Measurements from ENCODE around the gene LYSMD3. TPM values are rescaled to one million over a fixed set of nuclear protein-coding genes. Genes with fewer than 3 reads are reported as not detected.

Gene LYSMD3
- total and polyA plus RNA-seq, 9 of the 15 experiments (the other 6 are each of a cell fraction or from before 2014, with no cell fraction given) = 9.5 to 42.3 (median 20.7) TPM

DNA sequence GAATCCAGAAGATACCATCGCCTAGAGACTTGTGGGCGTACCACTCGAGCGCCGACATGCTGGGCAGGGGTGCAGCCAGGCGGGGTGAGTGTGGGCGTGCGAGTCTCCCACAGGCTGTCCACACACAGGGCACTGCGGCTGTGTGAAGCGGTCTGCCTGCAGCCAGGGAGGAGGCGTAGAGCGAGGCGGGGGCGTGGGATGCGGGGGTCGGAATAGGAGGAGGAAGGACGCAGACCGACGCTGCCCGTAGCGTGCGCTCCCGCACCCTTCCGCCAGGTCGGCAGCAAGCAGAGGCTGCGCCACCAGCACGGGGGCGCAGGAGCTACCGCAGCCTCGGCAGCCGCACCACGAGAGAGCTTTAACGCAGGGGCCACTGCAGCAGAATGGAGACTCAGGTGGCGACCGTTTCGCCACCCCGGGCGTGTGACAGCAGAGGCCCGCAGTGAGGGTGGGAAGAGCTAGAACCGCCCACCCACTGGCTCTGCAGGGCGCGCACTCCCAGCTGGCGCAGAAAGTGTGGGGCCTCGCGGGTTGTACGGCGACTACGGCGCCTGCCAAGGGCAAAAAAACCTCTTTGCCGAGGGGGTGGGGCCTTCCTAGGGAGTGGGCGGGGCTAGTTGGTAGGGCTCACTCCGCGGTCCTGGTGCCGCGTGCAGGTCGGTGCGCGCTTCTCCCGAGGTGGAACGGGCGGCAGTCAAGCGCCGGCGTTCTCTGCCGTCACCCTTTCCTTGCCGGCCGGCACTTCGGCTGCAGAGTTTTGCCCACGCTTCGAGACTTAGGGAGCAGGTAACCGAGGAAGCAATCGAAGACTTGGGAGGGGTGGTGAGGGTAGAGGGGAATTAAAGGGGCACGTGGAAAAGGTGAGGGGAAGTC, 54.9 kb downstream of the LYSMD3 start, which contains the start of the genes MBLAC2 and POLR3G (continued):
- TF ChIP-seq, protein P1, sequence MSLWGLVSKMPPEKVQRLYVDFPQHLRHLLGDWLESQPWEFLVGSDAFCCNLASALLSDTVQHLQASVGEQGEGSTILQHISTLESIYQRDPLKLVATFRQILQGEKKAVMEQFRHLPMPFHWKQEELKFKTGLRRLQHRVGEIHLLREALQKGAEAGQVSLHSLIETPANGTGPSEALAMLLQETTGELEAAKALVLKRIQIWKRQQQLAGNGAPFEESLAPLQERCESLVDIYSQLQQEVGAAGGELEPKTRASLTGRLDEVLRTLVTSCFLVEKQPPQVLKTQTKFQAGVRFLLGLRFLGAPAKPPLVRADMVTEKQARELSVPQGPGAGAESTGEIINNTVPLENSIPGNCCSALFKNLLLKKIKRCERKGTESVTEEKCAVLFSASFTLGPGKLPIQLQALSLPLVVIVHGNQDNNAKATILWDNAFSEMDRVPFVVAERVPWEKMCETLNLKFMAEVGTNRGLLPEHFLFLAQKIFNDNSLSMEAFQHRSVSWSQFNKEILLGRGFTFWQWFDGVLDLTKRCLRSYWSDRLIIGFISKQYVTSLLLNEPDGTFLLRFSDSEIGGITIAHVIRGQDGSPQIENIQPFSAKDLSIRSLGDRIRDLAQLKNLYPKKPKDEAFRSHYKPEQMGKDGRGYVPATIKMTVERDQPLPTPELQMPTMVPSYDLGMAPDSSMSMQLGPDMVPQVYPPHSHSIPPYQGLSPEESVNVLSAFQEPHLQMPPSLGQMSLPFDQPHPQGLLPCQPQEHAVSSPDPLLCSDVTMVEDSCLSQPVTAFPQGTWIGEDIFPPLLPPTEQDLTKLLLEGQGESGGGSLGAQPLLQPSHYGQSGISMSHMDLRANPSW (CRISPR knock-in tag; IDR thresholded peaks at IDR 0.05) = no peak
- peak; percentile 71 for TF ChIP-seq ESRRA (IDR thresholded peaks at IDR 0.05; ENCODE audit: borderline replicate concordance, low read depth)
- TF ChIP-seq ZNF174 (CRISPR knock-in tag; IDR thresholded peaks at IDR 0.05) = 0 out of 2 replicates have a peak, but pooled peaks have one; percentile 8
- TF ChIP-seq, protein P2, sequence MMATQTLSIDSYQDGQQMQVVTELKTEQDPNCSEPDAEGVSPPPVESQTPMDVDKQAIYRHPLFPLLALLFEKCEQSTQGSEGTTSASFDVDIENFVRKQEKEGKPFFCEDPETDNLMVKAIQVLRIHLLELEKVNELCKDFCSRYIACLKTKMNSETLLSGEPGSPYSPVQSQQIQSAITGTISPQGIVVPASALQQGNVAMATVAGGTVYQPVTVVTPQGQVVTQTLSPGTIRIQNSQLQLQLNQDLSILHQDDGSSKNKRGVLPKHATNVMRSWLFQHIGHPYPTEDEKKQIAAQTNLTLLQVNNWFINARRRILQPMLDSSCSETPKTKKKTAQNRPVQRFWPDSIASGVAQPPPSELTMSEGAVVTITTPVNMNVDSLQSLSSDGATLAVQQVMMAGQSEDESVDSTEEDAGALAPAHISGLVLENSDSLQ (IDR thresholded peaks at IDR 0.05) = no peak; the same call in 1 of the 2 replicates
- TF ChIP-seq MXI1 (IDR thresholded peaks at IDR 0.05; ENCODE audit: low read depth, low read length) = peak; percentile 59; the same call in 1 of the 2 replicates
- TF ChIP-seq, protein P3, sequence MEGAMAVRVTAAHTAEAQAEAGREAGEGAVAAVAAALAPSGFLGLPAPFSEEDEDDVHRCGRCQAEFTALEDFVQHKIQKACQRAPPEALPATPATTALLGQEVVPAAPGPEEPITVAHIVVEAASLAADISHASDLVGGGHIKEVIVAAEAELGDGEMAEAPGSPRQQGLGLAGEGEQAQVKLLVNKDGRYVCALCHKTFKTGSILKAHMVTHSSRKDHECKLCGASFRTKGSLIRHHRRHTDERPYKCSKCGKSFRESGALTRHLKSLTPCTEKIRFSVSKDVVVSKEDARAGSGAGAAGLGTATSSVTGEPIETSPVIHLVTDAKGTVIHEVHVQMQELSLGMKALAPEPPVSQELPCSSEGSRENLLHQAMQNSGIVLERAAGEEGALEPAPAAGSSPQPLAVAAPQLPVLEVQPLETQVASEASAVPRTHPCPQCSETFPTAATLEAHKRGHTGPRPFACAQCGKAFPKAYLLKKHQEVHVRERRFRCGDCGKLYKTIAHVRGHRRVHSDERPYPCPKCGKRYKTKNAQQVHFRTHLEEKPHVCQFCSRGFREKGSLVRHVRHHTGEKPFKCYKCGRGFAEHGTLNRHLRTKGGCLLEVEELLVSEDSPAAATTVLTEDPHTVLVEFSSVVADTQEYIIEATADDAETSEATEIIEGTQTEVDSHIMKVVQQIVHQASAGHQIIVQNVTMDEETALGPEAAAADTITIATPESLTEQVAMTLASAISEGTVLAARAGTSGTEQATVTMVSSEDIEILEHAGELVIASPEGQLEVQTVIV (CRISPR knock-in tag; IDR thresholded peaks at IDR 0.05; ENCODE audit: borderline replicate concordance) = no peak; the same call in 1 of the 2 replicates
- no peak; the same call in 1 of the 2 replicates for TF ChIP-seq ZNF431 (CRISPR knock-in tag; IDR thresholded peaks at IDR 0.05)
- no peak for TF ChIP-seq ARNT (IDR thresholded peaks at IDR 0.05)
- TF ChIP-seq HDAC6 (IDR thresholded peaks at IDR 0.05; ENCODE audit: low read depth, low read length) = no peak; the same call in 1 of the 2 replicates
- no peak for TF ChIP-seq NCOA4 (IDR thresholded peaks at IDR 0.05; ENCODE audit: partially characterized antibody)
- TF ChIP-seq ILF3 (IDR thresholded peaks at IDR 0.05; ENCODE audit: borderline replicate concordance) = no peak
- TF ChIP-seq, protein P4, sequence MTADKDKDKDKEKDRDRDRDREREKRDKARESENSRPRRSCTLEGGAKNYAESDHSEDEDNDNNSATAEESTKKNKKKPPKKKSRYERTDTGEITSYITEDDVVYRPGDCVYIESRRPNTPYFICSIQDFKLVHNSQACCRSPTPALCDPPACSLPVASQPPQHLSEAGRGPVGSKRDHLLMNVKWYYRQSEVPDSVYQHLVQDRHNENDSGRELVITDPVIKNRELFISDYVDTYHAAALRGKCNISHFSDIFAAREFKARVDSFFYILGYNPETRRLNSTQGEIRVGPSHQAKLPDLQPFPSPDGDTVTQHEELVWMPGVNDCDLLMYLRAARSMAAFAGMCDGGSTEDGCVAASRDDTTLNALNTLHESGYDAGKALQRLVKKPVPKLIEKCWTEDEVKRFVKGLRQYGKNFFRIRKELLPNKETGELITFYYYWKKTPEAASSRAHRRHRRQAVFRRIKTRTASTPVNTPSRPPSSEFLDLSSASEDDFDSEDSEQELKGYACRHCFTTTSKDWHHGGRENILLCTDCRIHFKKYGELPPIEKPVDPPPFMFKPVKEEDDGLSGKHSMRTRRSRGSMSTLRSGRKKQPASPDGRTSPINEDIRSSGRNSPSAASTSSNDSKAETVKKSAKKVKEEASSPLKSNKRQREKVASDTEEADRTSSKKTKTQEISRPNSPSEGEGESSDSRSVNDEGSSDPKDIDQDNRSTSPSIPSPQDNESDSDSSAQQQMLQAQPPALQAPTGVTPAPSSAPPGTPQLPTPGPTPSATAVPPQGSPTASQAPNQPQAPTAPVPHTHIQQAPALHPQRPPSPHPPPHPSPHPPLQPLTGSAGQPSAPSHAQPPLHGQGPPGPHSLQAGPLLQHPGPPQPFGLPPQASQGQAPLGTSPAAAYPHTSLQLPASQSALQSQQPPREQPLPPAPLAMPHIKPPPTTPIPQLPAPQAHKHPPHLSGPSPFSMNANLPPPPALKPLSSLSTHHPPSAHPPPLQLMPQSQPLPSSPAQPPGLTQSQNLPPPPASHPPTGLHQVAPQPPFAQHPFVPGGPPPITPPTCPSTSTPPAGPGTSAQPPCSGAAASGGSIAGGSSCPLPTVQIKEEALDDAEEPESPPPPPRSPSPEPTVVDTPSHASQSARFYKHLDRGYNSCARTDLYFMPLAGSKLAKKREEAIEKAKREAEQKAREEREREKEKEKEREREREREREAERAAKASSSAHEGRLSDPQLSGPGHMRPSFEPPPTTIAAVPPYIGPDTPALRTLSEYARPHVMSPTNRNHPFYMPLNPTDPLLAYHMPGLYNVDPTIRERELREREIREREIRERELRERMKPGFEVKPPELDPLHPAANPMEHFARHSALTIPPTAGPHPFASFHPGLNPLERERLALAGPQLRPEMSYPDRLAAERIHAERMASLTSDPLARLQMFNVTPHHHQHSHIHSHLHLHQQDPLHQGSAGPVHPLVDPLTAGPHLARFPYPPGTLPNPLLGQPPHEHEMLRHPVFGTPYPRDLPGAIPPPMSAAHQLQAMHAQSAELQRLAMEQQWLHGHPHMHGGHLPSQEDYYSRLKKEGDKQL (CRISPR knock-in tag; IDR thresholded peaks at IDR 0.05; ENCODE audit: borderline replicate concordance) = 0 out of 2 replicates have a peak, but pooled peaks have one; percentile 66
- no peak for TF ChIP-seq KLF1 (tag; IDR thresholded peaks at IDR 0.05)
- TF ChIP-seq ZNF274 (IDR thresholded peaks at IDR 0.05; ENCODE audit: borderline replicate concordance, low read depth, low read length) = no peak
- TF ChIP-seq EP400 (IDR thresholded peaks at IDR 0.05) = peak; percentile 95

Measured in K562 (cell line).